B cell (primary cell): ENCODE data around the gene GUCY1B1. TPM values are rescaled to one million over a fixed set of nuclear protein-coding genes. Genes with fewer than 3 reads are reported as not detected.

ENCODE experiments used
- ATAC-seq: fragments of 200-7000 bp; cut with Tn5 transposase; one replicate; pipeline ENCODE4 v1.10.0; 2021; ENCODE audit warnings: low read depth, mild to moderate bottlenecking, moderate number of reproducible peaks, moderate library complexity
- CTCF ChIA-PET: fragments of 350-600 bp; sonication (Branson Sonifier 250); formaldehyde crosslinking; loops from one replicate; lab custom pipeline; 2021; ENCODE audit warnings: antibody characterized with exemption, inconsistent platforms; lab: Charles Lee
- POLR2A ChIA-PET: fragments of 350-600 bp; sonication (Branson Sonifier 250); formaldehyde crosslinking; loops from one replicate; lab custom pipeline; 2021; ENCODE audit warnings: antibody characterized with exemption; lab: Charles Lee
- DNase-seq: peaks from one replicate; pipeline ENCODE4 v3.0.0; 2013
- H2AFZ ChIP-seq: 2 replicates; pipeline ENCODE4 v1.6.1; 2012; ENCODE audit warnings: mild to moderate bottlenecking, low read depth, low read length; ENCODE audit not compliant: insufficient read depth, poor library complexity, severe bottlenecking
- H3K27ac ChIP-seq, 2 donors: 1 replicate in 1 of 2; 2 replicates in 1 of 2; pipeline ENCODE4 v1.5.1; 2012 to 2013; ENCODE audit warnings: low read length in 2 of 2, mild to moderate bottlenecking in 2 of 2, moderate library complexity in 1 of 2
- H3K27me3 ChIP-seq, 4 experiments: fragments of 200-600 bp in 1 of 4; sonication (generic) in 1 of 4; replicated peaks in 1 of 4; 1 replicate in 2 of 4; 2 replicates in 2 of 4; pipeline versions ENCODE4 v1.6.1 to v1.7.0; 2013 to 2016; ENCODE audit warnings: low read length in 3 of 4, mild to moderate bottlenecking in 2 of 4, mixed read lengths in 1 of 4, moderate library complexity in 1 of 4; ENCODE audit not compliant: insufficient read depth in 4 of 4, control insufficient read depth in 3 of 4; ENCODE audit errors: control extremely low read depth in 1 of 4
- H3K36me3 ChIP-seq, 2 experiments: replicated peaks in 1 of 2; 1 replicate in 1 of 2; 2 replicates in 1 of 2; pipeline versions ENCODE4 v1.6.1 to v1.7.1; 2013; ENCODE audit warnings: low read length in 1 of 2; ENCODE audit not compliant: insufficient read depth in 2 of 2, control insufficient read depth in 1 of 2; ENCODE audit errors: control extremely low read depth in 1 of 2, extremely low read depth in 1 of 2
- H3K4me1 ChIP-seq, 2 donors: fragments of 200-600 bp in 1 of 2; sonication (generic) in 1 of 2; 1 replicate in 1 of 2; 2 replicates in 1 of 2; pipeline versions ENCODE4 v1.5.1 to v1.6.1; 2013 to 2017; ENCODE audit warnings: low read length in 2 of 2; ENCODE audit not compliant: control insufficient read depth in 2 of 2, insufficient read depth in 2 of 2
- H3K4me2 ChIP-seq: replicated peaks from 2 replicates; pipeline ENCODE3; 2012; ENCODE audit warnings: mild to moderate bottlenecking, low read depth, low read length; ENCODE audit not compliant: poor library complexity, severe bottlenecking
- H3K4me3 ChIP-seq, 5 experiments: fragments of 200-600 bp in 1 of 5; sonication (generic) in 1 of 5; 1 replicate in 3 of 5; 2 replicates in 2 of 5; pipeline versions ENCODE4 v1.5.1 to v1.7.0; 2011 to 2016; ENCODE audit warnings: low read length in 4 of 5, mild to moderate bottlenecking in 4 of 5, low read depth in 2 of 5, control low read depth in 1 of 5, moderate library complexity in 1 of 5; ENCODE audit not compliant: insufficient read depth in 1 of 5; ENCODE audit errors: control extremely low read depth in 1 of 5, extremely low read depth in 1 of 5
- H3K79me2 ChIP-seq: fragments of 200-600 bp; sonication (generic); one replicate; pipeline ENCODE4 v1.6.0; 2016; ENCODE audit warnings: low read length; ENCODE audit not compliant: control insufficient read depth, insufficient read depth
- H3K9ac ChIP-seq: fragments of 200-600 bp; sonication (generic); 2 replicates; pipeline ENCODE4 v1.6.1; 2017; ENCODE audit warnings: mild to moderate bottlenecking, low read length, moderate library complexity
- H3K9me3 ChIP-seq, 3 donors: one replicate each; pipeline versions ENCODE4 v1.6.1 to v1.7.1; 2013; ENCODE audit warnings: low read length in 2 of 3; ENCODE audit not compliant: control insufficient read depth in 2 of 3, insufficient read depth in 1 of 3; ENCODE audit errors: control extremely low read depth in 1 of 3
- H4K20me1 ChIP-seq: 2 replicates; pipeline ENCODE4 v1.6.0; 2012; ENCODE audit warnings: mild to moderate bottlenecking, low read length; ENCODE audit not compliant: insufficient read depth, control insufficient read depth, poor library complexity, severe bottlenecking
- H3K27ac Mint-ChIP-seq: one replicate; pipeline ENCODE4 v1.8.0; 2021; ENCODE audit warnings: mixed read lengths
- H3K27me3 Mint-ChIP-seq: one replicate; pipeline ENCODE4 v1.8.0; 2021; ENCODE audit warnings: mixed read lengths
- H3K4me1 Mint-ChIP-seq: one replicate; pipeline ENCODE4 v1.8.0; 2021; ENCODE audit warnings: mixed read lengths
- H3K4me3 Mint-ChIP-seq: one replicate; pipeline ENCODE4 v1.8.0; 2021; ENCODE audit warnings: mixed read lengths
- H3K9me3 Mint-ChIP-seq: one replicate; pipeline ENCODE4 v1.8.0; 2022; ENCODE audit warnings: mixed read lengths; ENCODE audit not compliant: insufficient read depth
- CTCF ChIP-seq: fragments of 200-600 bp; IDR thresholded peaks from one replicate; pipeline ENCODE4 v1.8.0; 2022; ENCODE audit warnings: antibody characterized with exemption, mild to moderate bottlenecking
- EZH2 ChIP-seq: IDR thresholded peaks from 2 replicates; pipeline ENCODE4 v1.6.1; 2012; ENCODE audit warnings: borderline replicate concordance, low read depth, mild to moderate bottlenecking, moderate library complexity, low read length; ENCODE audit not compliant: insufficient read depth, poor library complexity, severe bottlenecking
- WGBS: methylation state at CpG from one replicate; pipeline ENCODE4 v1.1.5; 2013; ENCODE audit warnings: missing lambda C conversion rate; ENCODE audit not compliant: insufficient coverage; 5-methylcytosine and 5-hydroxymethylcytosine counted together
- intact Hi-C: fragments of 100-400 bp; cut with micrococcal nuclease; formaldehyde crosslinking; loops from one replicate; pipeline ENCODE4 v1.10.0; 2022
- polyA plus RNA-seq: library from polyadenylated mRNA; depleted of rRNA; stranded (reverse); fragments of >200 nt; gene quantifications from 2 replicates; pipeline ENCODE4 v1.2.3, GENCODE V29; 2012
- total RNA-seq, 2 donors: library from RNA; stranded (reverse); fragments of 120-200 nt in 1 of 2; gene quantifications; 1 replicate in 1 of 2; 2 replicates in 1 of 2; pipeline versions ENCODE4 v1.2.3 to v1.2.4, GENCODE V29; 2013 to 2022

Gene GUCY1B1
- total and polyA plus RNA-seq, 2 donors (not counting 1 experiment from before 2014, with no cell fraction given) = 0.09 to 0.10 TPM

DNA sequence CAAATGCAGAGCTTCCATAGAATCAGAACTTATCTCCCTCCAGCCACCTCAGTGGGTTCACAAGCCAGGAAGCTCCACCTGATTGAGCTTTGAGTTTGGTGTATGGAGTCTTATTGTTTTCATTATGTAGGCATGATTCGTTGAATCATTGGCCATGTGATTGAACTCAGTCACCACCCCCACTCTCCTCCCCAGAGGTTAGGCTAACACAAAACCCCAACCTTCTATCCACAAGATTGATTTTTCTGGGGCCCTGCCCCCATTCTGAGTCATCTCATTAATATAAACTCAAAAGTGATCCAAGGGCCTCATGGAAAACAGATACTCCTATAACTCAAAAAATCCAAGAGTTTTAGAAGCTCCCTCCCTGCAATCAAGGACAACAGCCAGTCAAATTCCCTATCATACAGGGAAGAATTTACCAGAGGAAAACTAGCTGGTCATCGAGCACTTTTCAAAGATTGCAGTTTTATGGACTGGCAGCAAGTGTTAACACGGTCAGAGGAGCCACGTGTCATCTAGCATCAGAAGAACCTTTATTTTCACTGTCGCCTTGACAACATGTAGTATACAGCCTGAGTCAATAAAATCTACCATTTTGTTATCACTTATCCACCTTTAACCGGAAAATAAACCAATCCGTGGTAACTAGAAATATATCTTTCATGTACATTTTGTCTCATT is 35.9 kb upstream of the GUCY1B1 start:
- H3K4me1 Mint-ChIP-seq = no peaks in the 10 kb centered on the region
- no peak overlapping the region for H3K9ac ChIP-seq
- ATAC-seq = no peak
- H3K27me3 Mint-ChIP-seq = no peaks in the 10 kb centered on the region
- no peaks in the 10 kb centered on the region for H3K36me3 ChIP-seq
- no peak overlapping the region for H3K4me3 ChIP-seq
- TF ChIP-seq EZH2 (no peak), CTCF (no peak)
- H3K9me3 Mint-ChIP-seq = no peaks in the 10 kb centered on the region
- H3K4me3 Mint-ChIP-seq = no peak overlapping the region
- DNase-seq = no peak
- no peaks in the 10 kb centered on the region for H4K20me1 ChIP-seq
- no peak overlapping the region for H3K27ac Mint-ChIP-seq
- H2AFZ ChIP-seq = no peak overlapping the region
- H3K9me3 ChIP-seq = no peaks in the 10 kb centered on the region
- H3K79me2 ChIP-seq = no peaks in the 10 kb centered on the region
- no peak overlapping the region for H3K4me2 ChIP-seq
- ChIA-PET CTCF (no interaction called here), POLR2A (no interaction called here)
- H3K4me1 ChIP-seq = no peaks in the 10 kb centered on the region
- no peak overlapping the region for H3K27ac ChIP-seq
- 96% methylated on average over 4 of the region's 7 CpGs for WGBS
- H3K27me3 ChIP-seq = no peaks in the 10 kb centered on the region
- intact Hi-C loops = no loop called here

DNA sequence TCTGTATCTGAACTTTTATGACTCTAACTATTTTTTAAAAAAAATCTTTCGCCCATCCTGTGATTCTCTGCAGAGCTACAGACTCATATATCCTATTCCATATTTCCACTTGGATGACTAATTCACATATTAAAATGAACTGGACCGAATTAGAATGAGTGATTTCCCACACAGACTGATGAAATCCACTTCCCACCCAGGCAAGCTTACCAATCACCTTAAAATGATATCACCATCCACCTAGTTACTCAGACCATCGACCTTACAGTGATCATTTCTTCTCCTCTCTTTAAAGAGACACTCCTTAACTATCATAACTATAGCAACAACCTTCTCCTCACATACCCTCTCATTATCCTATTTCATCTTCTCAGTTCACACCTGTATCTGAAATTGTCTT is 34.1 kb upstream of the GUCY1B1 start:
- no peak overlapping the region for H3K4me3 ChIP-seq
- no peak overlapping the region for H3K9ac ChIP-seq
- no peak for TF ChIP-seq EZH2
- no peak for TF ChIP-seq CTCF
- Mint-ChIP-seq H3K9me3 (no peaks in the 10 kb centered on the region), H3K27me3 (no peaks in the 10 kb centered on the region), H3K4me3 (no peak overlapping the region), H3K27ac (no peak overlapping the region), H3K4me1 (no peaks in the 10 kb centered on the region)
- H3K27me3 ChIP-seq = no peaks in the 10 kb centered on the region
- H3K4me2 ChIP-seq = no peak overlapping the region
- no peaks in the 10 kb centered on the region for H3K9me3 ChIP-seq
- no peaks in the 10 kb centered on the region for H3K4me1 ChIP-seq
- no peaks in the 10 kb centered on the region for H3K79me2 ChIP-seq
- H2AFZ ChIP-seq = no peak overlapping the region
- WGBS = 73% methylated on average over 3 of the region's 3 CpGs
- intact Hi-C loops = no loop called here
- CTCF ChIA-PET = no interaction called here
- ATAC-seq (no peak), DNase-seq (no peak)
- no peaks in the 10 kb centered on the region for H4K20me1 ChIP-seq
- no peaks in the 10 kb centered on the region for H3K36me3 ChIP-seq
- no peak overlapping the region for H3K27ac ChIP-seq
- POLR2A ChIA-PET = no interaction called here
